Activated CD4-positive, alpha-beta T cell treated with anti-CD3 and anti-CD28 coated beads, Interleukin-10, Interleukin-2, amounts not matched to agents 100 ng/mL and 50 ng/mL, durations not matched to agents 16 hours and 8 hours (primary cell): Measurements from ENCODE around the gene FASTKD3.

ENCODE experiments used
- DNase-seq: peaks from one replicate; pipeline ENCODE4 v3.0.0-alpha.2; 2020

Gene FASTKD3

DNA sequence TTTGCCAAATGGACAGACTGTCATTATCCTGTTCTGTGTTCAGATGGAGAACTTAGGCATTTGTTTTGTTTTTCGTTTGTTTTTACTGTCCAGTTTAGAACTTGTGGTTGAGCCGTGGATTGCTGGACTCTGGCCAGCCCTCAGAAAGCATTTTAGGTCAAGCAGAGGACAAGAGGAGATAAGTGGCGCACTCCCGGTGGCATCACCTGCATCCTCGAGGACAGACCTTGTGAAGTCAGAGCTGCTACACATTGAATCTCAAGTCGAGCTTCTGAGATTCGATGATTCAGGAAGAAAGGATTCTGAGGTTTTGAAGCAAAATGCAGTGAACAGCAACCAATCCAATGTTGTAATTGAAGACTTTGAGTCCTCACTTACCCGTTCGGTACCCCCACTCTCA is 9.0 kb upstream of the FASTKD3 start:
- peak; percentile 15 for DNase-seq

- DNase-seq, result peak; percentile 82
These were observed 8.0 kb upstream of the FASTKD3 start for GRCh38 chr5:7876867-7877266.

DNA sequence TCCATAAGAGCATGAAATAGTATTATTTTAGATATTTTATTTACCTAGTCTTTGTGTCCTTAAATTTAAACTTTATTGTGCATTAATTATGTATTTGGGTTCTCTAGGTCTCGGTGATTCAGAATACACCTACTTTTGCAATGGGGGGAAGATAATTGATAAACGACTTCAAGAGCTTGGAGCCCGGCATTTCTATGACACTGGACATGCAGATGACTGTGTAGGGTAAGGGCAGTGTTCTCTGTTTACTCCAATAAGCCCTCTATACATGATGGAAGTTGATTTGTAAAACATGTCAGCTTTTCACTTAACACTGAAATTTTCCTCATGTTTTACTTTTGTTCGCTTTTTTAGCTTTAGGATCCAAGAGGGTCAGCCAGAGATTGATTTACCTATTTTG is 6.3 kb upstream of the FASTKD3 start:
- no peak for DNase-seq

GRCh38 chr5:7874639-7875038 is 5.8 kb upstream of the FASTKD3 start:
- DNase-seq, result no peak

DNA sequence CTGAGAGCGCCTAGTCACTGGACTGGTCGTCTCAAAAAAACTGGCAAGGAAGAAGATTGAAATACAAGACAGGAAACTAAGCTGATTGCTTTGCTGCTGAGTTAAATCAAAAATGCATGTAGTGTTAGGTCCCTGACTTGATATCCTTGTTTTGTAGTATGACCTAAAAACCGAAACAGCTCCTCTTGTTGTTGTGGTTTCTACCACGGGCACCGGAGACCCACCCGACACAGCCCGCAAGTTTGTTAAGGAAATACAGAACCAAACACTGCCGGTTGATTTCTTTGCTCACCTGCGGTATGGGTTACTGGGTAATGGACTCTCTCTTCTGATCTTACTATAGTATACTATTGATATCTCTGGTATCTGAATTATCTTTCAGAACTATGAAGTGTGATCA is 4.4 kb upstream of the FASTKD3 start:
- peak; percentile 88 for DNase-seq

DNA sequence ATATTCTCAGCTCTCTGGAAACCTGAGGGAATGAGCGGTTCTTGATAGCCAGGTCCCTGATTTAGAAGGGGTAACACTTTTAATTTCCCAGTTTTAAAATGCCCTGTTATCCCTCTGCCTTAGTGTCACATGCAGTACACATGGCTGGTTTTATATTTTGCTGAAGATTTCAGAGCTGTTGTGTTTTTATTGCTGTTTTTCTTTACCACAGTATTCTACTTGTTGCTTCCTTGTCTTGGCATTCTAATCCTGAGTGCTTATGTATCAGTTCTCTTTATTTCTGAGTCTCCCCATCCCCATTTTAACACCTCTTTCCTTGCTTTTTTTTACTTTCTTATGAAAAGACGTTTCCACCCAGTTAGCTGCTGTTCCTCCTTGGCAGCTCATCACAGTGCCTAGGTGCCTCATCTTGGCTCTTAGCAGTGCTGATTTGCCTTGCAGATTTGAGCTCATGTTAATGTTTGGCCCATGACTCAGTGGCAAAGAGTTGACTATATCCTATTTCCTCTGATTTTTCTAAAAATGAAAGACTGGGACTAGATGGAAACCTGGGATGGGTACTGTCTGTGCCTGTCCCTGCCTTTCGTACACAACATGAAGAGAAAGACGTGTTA is 3.8 kb upstream of the FASTKD3 start:
- peak; percentile 25 for DNase-seq

- DNase-seq, result peak; percentile 57
These were observed 2.8 kb upstream of the FASTKD3 start for GRCh38 chr5:7871653-7872052.

DNA sequence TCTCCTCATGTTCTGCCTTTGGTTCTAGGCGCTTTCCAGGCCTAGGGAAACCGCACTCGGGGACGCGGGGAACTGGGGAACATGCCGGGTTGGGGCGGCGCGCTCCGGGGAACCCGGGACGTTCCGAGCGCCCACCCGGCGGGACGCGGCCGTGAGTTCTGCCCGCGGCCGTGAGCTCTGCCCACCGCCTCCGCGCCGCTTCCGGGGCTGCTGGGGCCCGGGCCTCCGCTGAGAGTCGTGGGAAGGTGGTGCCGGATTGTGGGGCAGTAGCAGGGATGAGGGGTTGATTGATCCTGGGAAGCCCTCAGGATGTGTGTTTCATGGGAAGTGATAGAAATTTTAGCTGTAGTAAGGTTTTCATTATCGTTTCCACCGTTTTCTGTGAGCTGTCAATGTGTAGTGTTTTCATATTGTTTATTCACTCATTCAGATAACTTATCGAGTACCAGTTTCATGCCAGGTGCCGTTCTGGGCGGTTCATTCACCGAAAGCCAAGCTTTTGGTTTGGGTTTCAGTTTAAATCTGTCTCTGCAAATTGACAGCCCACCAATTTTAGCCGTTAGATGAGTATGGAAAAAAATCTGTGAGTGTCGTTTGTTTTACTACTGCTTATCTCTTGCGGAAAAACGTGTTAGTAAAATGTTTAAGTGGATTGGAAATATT is 774 bp upstream of the FASTKD3 start:
- peak; percentile 59 for DNase-seq

- DNase-seq, result no peak
These were observed 431 bp downstream of the FASTKD3 start for GRCh38 chr5:7868427-7868772.

DNA sequence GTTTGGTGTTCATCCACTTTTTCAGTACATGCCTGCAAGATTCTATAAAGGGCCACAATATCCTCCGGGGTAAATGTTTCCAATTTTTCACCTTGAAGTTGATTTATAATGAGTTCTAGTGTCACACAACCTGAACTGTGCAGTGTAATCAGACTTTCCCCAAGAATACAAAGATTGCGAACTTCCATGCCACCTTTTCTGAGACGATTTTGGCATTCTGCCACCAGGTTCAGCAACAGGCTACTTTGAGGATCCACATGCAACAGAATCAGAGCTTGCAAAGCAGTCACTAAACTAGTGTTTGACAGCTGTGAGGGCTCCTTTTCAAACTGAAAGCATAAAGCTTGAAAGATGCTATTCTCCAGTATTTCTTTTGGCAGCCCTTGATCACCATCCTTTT is 1.6 kb downstream of the FASTKD3 start:
- DNase-seq, result no peak

DNA sequence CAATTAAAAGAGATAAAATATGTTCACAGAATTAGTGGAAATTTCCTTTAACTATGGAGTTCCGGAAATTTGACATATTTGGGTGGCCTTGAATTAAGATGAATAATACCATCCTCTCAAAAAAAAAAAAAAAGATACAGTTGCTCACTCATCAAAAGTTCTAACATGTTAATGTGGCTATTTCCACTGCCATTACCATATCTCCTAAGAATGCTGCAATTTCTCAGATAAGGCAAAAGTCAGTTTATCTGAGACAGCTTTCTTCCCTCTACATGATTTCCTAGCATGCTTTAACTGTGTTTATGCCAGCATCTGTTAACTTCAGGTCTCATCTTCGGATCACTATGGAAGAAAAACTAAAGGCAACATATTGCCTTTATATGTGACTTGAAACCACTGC is 2.6 kb downstream of the FASTKD3 start:
- no peak for DNase-seq

- DNase-seq, result peak; percentile 68
These were observed 10.8 kb downstream of the FASTKD3 start for GRCh38 chr5:7857926-7858632.

DNA sequence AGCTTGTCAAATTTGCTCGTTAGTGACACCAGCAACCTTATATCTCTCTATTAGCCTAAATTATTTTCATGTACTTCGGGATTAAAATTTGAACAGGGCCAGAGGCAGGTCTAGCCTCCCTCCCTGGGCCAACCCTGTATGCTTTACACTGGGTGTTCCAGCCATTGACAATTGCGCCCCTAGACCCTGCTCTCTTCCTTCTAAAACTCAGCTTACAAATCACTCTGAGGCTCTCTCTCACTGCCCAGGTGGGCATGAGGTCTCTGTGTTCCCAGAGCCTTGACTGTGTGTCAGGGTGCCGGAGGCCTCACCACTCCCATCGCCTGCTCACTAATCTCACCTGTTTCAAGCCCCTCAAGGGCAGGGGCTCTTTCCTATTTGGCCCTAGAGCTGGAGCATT is 11.5 kb downstream of the FASTKD3 start:
- DNase-seq, result no peak

DNA sequence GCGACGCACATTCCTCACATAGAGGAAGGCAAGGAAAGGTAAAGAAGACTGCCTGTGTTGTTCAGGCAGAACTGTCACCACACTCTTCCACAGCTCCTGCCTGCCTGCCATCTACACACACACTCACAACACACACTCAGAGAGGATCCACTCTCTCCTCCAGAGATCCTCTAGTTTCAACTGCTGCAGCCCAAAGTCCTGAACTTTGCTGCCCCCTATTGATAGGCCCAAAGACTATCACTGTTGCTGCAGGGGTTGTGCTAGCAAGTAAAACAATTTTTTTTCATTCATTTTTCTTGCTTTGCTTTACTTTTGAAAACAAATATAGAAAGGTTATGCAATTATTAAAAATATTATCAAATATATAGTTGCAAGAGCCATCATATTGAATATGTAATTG is 12.0 kb downstream of the FASTKD3 start:
- peak; percentile 77 for DNase-seq

GRCh38 chr5:7855611-7856010 is 13.2 kb downstream of the FASTKD3 start:
- DNase-seq, result no peak

GRCh38 chr5:7852988-7853387 is 15.8 kb downstream of the FASTKD3 start:
- DNase-seq, result no peak

DNA sequence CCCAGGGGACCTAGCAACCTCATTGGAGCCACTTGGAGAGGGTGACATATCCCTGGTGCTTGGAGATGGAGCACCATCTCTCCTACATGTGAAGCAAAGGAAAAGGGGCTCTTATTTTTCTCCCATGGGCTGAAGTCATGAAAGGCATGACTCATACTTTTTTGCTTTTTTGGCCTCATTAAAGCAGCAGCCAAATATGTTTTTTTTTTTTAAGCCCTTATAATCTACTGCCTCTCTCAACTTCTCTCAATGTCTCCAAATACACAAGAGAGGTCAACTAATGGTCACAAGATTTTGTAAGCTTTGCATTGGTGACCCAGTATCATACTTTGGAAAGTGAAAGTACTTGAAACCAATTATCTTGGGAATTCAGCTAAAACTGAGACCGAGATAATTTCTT is 16.3 kb downstream of the FASTKD3 start:
- no peak for DNase-seq

- DNase-seq, result no peak
These were observed 17.1 kb downstream of the FASTKD3 start for GRCh38 chr5:7851617-7852289.

DNA sequence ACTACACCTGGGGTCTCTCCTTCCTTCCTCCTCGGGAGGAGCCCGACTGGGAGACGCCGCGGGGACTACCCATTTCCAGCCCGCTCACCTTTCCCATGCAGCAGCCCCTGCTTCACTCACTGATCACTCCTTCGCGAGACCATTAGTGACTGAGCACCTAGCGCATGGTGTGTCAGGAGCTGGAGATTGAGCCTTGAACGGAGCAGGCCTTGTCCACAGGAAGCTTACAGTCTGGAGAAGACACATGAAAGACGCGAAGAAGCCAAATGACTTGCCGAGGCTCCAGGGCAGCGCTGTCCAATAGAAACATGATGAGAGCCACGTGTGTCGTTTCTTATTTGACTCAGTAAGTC is 17.6 kb downstream of the FASTKD3 start:
- no peak for DNase-seq

DNA sequence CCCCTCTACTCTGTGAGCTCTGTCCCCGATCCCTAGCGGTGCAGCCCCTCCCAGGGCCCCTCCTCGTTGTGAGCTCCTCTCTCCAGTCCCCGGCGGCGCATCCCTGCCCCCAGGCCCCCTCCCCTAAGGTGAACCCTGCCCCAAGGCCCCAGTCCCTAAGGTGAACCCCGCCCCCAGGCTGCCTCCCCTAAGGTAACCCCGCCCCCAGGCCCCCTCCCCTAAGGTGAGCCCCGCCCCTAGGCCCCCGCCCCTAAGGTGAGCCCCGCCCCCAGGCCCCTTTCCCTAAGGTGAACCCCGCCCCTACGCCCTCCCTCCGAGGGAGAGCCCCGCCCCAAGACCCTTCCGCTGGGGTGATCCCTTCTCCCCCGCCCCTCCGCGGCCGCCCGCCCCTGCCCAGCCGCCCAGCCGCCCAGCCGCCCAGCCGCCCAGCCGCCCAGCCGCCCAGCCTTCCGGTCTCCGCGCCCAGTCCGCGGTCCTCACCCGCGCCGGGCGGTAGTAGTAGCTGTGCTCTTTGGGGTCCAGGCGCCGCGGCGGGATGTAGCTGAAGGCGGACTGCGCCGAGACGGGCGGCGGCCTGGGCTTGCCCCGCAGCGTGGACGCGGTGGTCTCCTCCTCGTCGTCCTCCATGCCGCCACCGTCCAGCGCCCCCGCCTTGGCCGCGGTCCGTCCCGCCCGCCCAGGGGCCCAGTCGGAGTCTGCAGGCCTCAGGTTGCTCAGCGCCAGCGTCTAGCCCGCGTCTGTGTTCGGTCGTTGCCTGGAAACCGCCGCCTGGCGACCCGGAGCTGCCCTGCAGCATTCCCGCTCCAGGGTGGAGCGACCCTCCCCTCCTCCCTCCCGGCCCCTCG is 18.2 kb downstream of the FASTKD3 start, which contains the start of gene CFAP90:
Gene CFAP90, minus strand, starts transcription at position 739 of the 845 bp plus-strand sequence. Its CDS starts 112 bp downstream, at position 627.
- no peak for DNase-seq

GRCh38 chr5:7849681-7850394 is 19.0 kb downstream of the FASTKD3 start:
- DNase-seq, result no peak

- DNase-seq, result no peak
These were observed 20.5 kb downstream of the FASTKD3 start for GRCh38 chr5:7848296-7848695.
